ENCODE measurements around the gene NRIP1.

DNA sequence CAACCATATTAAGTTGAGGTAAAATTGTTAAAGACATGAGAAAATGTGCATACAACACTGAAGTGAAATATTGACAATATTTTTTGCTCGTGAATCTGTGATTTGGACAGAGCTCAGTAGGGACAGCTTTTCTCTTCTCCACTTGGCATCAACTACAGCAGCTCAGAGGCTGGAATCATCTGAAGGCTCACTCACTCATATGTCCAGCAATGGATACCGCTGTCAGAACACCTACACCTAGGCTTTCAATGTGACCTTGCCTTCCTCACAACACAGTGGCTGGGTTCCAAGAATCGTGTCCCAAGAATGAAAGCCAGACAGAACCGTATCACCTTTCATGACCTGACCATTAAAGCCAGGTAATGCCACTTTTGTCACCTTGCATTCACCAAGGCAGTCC lies 115.2 kb downstream of the NRIP1 start:
- no peak for TF ChIP-seq EZH2 (IDR thresholded peaks at IDR 0.05; ENCODE audit: borderline replicate concordance, low read depth, low read length, poor library complexity, severe bottlenecking)
- TF ChIP-seq, protein P1, sequence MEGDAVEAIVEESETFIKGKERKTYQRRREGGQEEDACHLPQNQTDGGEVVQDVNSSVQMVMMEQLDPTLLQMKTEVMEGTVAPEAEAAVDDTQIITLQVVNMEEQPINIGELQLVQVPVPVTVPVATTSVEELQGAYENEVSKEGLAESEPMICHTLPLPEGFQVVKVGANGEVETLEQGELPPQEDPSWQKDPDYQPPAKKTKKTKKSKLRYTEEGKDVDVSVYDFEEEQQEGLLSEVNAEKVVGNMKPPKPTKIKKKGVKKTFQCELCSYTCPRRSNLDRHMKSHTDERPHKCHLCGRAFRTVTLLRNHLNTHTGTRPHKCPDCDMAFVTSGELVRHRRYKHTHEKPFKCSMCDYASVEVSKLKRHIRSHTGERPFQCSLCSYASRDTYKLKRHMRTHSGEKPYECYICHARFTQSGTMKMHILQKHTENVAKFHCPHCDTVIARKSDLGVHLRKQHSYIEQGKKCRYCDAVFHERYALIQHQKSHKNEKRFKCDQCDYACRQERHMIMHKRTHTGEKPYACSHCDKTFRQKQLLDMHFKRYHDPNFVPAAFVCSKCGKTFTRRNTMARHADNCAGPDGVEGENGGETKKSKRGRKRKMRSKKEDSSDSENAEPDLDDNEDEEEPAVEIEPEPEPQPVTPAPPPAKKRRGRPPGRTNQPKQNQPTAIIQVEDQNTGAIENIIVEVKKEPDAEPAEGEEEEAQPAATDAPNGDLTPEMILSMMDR (conservative IDR thresholded peaks at IDR 0.05; ENCODE audit: low read depth, low read length): no peak
